ENCODE measurements around the gene RABGEF1.

GRCh38 chr7:66737667-66738066 lies 2.9 kb upstream of the RABGEF1 start:
- TF ChIP-seq POLR2A (IDR thresholded peaks at IDR 0.05; ENCODE audit: low read length) (no peak), GATA1 (IDR thresholded peaks at IDR 0.05; ENCODE audit: low read depth, low read length) (no peak)
